NCI-H2196 (cell line): Measurements from ENCODE around the gene GPR183.

Experiments
- DNase-seq: peaks from one replicate; lab custom pipeline; 2025; ENCODE audit not compliant: unreplicated experiment; lab: John Stamatoyannopoulos, UW

GPR183 gene

GRCh38 chr13:99272481-99272880, 34.7 kb downstream of the GPR183 start:
- DNase-seq, result no peak

GRCh38 chr13:99271249-99271648, 36.0 kb downstream of the GPR183 start:
- DNase-seq, result no peak

GRCh38 chr13:99270518-99270917, 36.7 kb downstream of the GPR183 start:
- DNase-seq, result no peak

GRCh38 chr13:99269627-99270241, 37.5 kb downstream of the GPR183 start:
- peak; percentile 9 for DNase-seq

GRCh38 chr13:99268822-99269221, 38.4 kb downstream of the GPR183 start:
- DNase-seq, result no peak

- DNase-seq, result no peak
Observed at GRCh38 chr13:99267927-99268326, 39.3 kb downstream of the GPR183 start.

GRCh38 chr13:99266827-99267226, 40.4 kb downstream of the GPR183 start:
- DNase-seq, result no peak

GRCh38 chr13:99265821-99266426, 41.3 kb downstream of the GPR183 start:
- DNase-seq, result peak; percentile 22

GRCh38 chr13:99265162-99265800, 41.9 kb downstream of the GPR183 start:
- DNase-seq, result no peak

GRCh38 chr13:99264051-99264450, 43.1 kb downstream of the GPR183 start:
- no peak for DNase-seq

GRCh38 chr13:99263126-99263785, 43.9 kb downstream of the GPR183 start:
- no peak for DNase-seq

GRCh38 chr13:99261059-99261458, 46.1 kb downstream of the GPR183 start:
- no peak for DNase-seq

GRCh38 chr13:99260216-99260615, 47.0 kb downstream of the GPR183 start:
- DNase-seq, result no peak

GRCh38 chr13:99258946-99259345, 48.3 kb downstream of the GPR183 start:
- DNase-seq, result no peak

- no peak for DNase-seq
Observed at GRCh38 chr13:99258210-99258860, 48.9 kb downstream of the GPR183 start, which contains the start of gene GPR18. Gene GPR18, minus strand, starts transcription at chr13:99258379. Its CDS starts 2,507 bp downstream, at chr13:99255872.

GRCh38 chr13:99257291-99257690, 49.9 kb downstream of the GPR183 start:
- no peak for DNase-seq

GRCh38 chr13:99256709-99257108, 50.5 kb downstream of the GPR183 start:
- no peak for DNase-seq

- no peak for DNase-seq
Observed at GRCh38 chr13:99256283-99256682, 50.9 kb downstream of the GPR183 start.

GRCh38 chr13:99255271-99255670, 51.9 kb downstream of the GPR183 start:
- DNase-seq, result no peak

GRCh38 chr13:99254830-99255229, 52.4 kb downstream of the GPR183 start:
- DNase-seq, result no peak

- no peak for DNase-seq
Observed at GRCh38 chr13:99251921-99252320, 55.3 kb downstream of the GPR183 start.
